AG09319 (cell line): ENCODE results near the gene PAX7.
A peak's percentile ranks its signal among the peaks of the same experiment; 100 is the strongest.
"Not testable (repeated sequence)": the region's sequence is repeated elsewhere in the genome, so short reads cannot be mapped to it uniquely, and the experiment has no call there.

Source experiments
- DNase-seq: peaks from one replicate; pipeline ENCODE4 v3.0.0-alpha.2; 2010; ENCODE audit warnings: low read depth; ENCODE audit errors: extremely low read depth
- CTCF ChIP-seq: IDR thresholded peaks from 2 replicates; pipeline ENCODE4 v1.5.1; 2011; ENCODE audit warnings: low read depth, mild to moderate bottlenecking, inconsistent platforms, low read length, moderate library complexity

Gene PAX7

GRCh38 chr1:18630511-18631495, at the start of gene PAX7:
Gene PAX7, plus strand, starts transcription at chr1:18630846. Its CDS starts 758 bp downstream, at chr1:18631604.
- TF ChIP-seq CTCF = no peak
- no peak for DNase-seq

- TF ChIP-seq CTCF = peak; percentile 46
- no peak for DNase-seq
Observed at GRCh38 chr1:18581420-18581880, 49.2 kb upstream of the PAX7 start.

GRCh38 chr1:18582890-18583289, 47.8 kb upstream of the PAX7 start:
- no peak for TF ChIP-seq CTCF
- DNase-seq = no peak

GRCh38 chr1:18583326-18583941, 47.2 kb upstream of the PAX7 start:
- no peak for TF ChIP-seq CTCF
- DNase-seq = no peak

GRCh38 chr1:18586016-18586415, 44.6 kb upstream of the PAX7 start:
- not testable (repeated sequence) for DNase-seq

GRCh38 chr1:18588093-18588492, 42.6 kb upstream of the PAX7 start:
- TF ChIP-seq CTCF = no peak
- no peak for DNase-seq

- no peak for DNase-seq
- no peak for TF ChIP-seq CTCF
Observed at GRCh38 chr1:18592368-18592767, 38.3 kb upstream of the PAX7 start.
